NOMO-1 (cell line): ENCODE measurements around the gene CDC14B.
"Not testable (repeated sequence)": the region's sequence is repeated elsewhere in the genome, so short reads cannot be mapped to it uniquely, and the experiment has no call there.

Experiments used
- DNase-seq, 2 experiments: peaks; one replicate each; lab custom pipeline; 2025; ENCODE audit not compliant: unreplicated experiment in 2 of 2; lab: John Stamatoyannopoulos, UW

The CDC14B gene

GRCh38 chr9:96505316-96505991 is 114.2 kb downstream of the CDC14B start:
- no peak for DNase-seq

DNA sequence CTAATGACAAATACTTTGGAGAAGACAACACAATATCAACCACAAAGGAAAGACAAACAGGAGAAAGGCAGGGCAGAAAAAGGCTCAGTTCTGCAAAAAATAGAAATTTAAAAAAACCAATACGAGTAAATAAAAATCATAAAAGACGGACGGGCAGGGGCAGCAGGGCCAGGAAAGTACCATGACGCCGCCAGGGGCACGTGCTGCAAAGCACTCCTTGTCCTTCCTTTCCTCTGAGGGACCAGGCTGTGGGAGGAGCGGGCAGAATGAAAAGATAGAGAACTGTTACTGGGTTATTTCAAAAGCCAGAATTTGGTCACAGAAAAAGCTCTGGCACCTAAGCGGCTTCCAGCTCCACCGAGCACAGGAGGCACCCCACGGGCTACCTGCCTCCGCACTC is 115.7 kb downstream of the CDC14B start:
- no peak for DNase-seq

DNA sequence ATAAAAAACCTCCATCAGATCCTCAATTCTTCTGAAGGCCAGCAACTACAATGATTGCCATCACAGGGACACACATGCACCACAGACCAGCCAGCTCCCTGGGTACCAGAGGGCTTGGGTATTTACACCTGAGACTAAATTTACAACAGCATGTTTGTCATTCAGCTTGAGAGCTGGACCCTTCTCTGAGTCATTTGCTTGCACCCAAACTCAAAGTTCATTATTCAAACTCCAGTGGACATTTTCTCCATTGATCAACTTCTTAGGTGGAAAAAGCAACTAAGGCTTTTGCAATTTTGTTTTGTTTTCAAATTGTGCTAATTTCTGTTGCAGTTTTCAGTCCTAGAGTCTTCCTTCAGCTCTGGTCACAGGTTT is 116.3 kb downstream of the CDC14B start:
- DNase-seq = not testable (repeated sequence)

- DNase-seq = no peak
These were observed 116.9 kb downstream of the CDC14B start for GRCh38 chr9:96502539-96503373.

DNA sequence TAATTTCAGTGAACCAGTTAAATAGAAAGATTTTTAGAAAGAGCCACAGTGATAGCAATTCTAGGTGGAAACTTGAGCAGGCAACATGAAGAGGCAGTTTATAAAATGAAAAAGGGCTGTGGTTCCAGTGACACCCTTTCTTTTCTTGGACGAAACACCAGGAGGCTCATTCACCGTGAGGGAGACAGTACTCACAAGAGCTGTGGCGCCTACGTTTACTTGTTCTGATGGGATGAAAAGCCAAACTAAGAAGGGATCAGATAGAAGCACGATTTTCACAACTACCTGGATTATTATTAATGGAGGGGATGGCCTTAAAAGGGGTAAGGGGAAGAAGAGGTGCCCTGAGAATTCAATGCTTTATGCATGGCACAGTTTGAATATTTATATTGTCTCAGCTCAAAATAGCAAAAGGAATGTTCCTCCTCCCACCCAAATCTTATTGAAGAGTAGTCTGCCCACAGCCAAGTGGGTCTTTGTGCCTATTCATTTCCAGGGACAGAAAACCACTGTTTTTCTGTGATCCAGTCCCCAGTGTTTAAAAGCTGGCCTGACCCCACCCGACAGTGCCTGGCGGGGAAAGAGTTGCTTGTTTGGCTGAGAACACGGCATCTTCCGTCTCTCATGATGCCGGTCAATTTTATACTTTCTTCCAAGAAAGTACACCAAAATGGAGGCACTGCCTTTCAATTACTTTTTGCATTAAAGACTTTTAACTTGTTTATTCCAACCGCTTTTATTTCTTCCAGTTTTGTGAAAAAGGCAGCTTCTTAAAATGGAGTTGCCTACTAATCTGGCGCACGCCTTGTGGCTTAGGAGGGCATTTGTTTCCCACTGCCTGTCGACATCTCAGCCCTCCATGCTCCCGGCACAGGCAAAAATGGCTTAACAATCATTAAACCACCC is 117.8 kb downstream of the CDC14B start:
- DNase-seq = no peak

- DNase-seq = no peak
These were observed 118.7 kb downstream of the CDC14B start for GRCh38 chr9:96500696-96501632.

- no peak for DNase-seq
These were observed 120.4 kb downstream of the CDC14B start for GRCh38 chr9:96499257-96499656.

- DNase-seq = no peak
These were observed 120.8 kb downstream of the CDC14B start for GRCh38 chr9:96498796-96499195.

GRCh38 chr9:96497117-96497399 is 122.6 kb downstream of the CDC14B start:
- no peak for DNase-seq

DNA sequence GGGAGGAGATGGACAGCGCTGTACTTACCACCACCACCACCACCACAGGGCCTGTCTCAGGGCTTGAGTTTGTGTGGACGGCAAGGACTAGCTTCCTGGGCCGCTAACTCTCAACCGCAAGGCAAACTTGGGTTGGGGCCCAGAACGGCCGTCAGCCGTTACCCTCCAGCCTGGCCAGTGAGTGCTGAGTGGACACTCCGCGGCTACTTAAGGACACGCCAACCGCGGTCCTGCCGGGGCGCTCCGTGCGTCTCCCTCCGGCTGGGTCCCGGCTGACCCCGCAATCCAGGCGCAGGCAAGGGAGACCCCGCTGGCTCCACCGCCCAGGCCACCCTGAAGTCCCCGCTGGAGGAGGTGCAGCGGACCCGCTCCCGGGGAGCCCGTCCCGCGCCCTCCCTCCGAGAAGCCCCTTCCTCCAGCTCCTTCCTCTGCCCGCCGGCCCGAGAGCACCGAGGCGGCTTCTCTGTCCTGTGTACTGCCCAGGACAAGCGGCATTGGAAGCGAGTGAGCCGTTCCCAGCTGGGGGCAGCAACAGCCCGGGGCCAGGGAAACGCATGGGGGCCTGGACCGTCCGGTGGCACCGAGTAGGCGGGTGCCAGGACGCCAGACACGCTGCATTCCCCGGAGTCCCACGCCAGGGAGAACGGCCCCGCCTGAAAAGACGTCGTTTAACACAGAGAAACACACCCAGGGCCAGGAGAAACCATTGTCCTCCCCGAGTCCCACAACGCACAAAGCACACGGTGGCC is 123.1 kb downstream of the CDC14B start:
- DNase-seq = no peak

GRCh38 chr9:96495341-96495740 is 124.3 kb downstream of the CDC14B start:
- DNase-seq = no peak

DNA sequence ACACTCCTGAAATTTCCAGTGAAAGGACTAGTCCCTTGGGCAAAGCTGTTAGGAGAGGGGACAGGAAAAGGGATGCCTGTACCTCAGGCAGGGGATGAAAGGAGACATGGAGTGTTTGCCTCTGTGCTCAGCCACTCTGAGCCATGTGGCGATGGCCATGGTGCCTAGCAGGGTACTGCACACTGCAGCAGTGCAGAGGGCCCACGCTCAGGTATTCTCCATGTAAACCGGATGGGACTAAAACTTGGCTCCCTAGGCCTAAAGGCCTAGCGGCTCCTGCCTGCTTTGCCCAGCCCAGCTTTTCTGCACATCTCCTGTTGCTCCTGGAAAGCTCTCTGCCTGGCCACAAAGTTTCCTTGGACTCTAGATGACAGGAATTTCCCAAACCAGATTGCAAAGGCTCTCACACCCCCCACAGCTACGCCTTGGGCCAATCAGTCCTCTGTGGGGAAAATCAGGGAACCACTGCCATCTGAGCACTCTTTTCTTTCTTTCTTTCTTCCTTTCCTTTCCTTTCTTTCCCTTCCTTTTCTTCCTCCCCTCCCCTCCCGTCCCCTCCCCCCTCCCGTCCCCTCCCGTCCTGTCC is 125.3 kb downstream of the CDC14B start:
- no peak for DNase-seq

- DNase-seq = no peak
These were observed 125.9 kb downstream of the CDC14B start for GRCh38 chr9:96493757-96494156.

GRCh38 chr9:96492993-96493531 is 126.6 kb downstream of the CDC14B start:
- DNase-seq = no peak

- DNase-seq = no peak
These were observed 127.6 kb downstream of the CDC14B start for GRCh38 chr9:96491880-96492525.

- no peak for DNase-seq
These were observed 128.4 kb downstream of the CDC14B start for GRCh38 chr9:96491079-96491879.

DNA sequence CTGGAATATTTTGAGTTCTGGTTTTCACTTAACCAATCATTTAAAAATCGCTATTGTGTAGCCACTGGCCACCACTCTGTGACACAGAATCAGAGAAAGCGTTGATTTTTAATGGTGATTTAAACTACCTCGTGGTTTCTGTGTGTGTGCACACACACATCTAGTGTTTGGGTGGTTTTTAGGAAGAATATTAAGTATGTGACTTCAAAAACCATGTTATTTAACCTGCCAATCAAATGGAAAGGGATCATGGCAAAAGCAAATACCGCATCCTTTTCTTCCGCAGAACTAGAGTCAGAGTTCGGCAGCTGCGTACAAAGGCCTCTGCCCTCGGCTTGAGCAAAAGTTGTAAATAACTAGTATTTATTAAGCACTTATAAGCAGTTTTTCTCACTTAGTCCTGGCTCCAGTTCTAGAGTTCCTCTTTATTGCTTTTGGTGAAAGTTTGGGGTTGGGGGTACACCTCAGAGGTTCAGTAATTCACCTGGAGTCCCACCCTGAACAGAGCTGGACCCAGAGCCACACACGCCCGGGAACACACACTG is 129.0 kb downstream of the CDC14B start:
- DNase-seq = no peak
